Calu3 (cell line): ENCODE results near the gene CCL2. TPM values are rescaled to one million over a fixed set of nuclear protein-coding genes. Genes with fewer than 3 reads are reported as not detected.

Experiments
- BruUV-seq: library from RNA; stranded (reverse); fragments of 400-500 nt; replicated peaks from 2 replicates; lab custom pipeline; 2021; lab: Mats Ljungman, UMichigan
- CTCF ChIA-PET: fragments of 300-600 bp; sonication (Branson Sonifier 250); formaldehyde crosslinking; loops from one replicate; lab custom pipeline; 2022; ENCODE audit warnings: antibody characterized with exemption; lab: Charles Lee
- DNase-seq: peaks from one replicate; pipeline ENCODE4 v3.0.0; 2022
- H3K27ac Mint-ChIP-seq: one replicate; pipeline ENCODE4 v1.8.0; 2022; ENCODE audit warnings: mixed read lengths; ENCODE audit not compliant: unreplicated experiment
- H3K27me3 Mint-ChIP-seq: one replicate; pipeline ENCODE4 v1.8.0; 2022; ENCODE audit warnings: mixed read lengths; ENCODE audit not compliant: unreplicated experiment
- H3K36me3 Mint-ChIP-seq: one replicate; pipeline ENCODE4 v1.8.0; 2022; ENCODE audit warnings: mild to moderate bottlenecking, moderate library complexity, mixed read lengths; ENCODE audit not compliant: insufficient read depth, unreplicated experiment
- H3K4me1 Mint-ChIP-seq: one replicate; pipeline ENCODE4 v1.8.0; 2022; ENCODE audit warnings: mild to moderate bottlenecking, low read depth, mixed read lengths; ENCODE audit not compliant: unreplicated experiment
- H3K4me3 Mint-ChIP-seq: one replicate; pipeline ENCODE4 v1.8.0; 2022; ENCODE audit warnings: mild to moderate bottlenecking, low read depth, moderate library complexity, mixed read lengths; ENCODE audit not compliant: unreplicated experiment
- H3K9me3 Mint-ChIP-seq: one replicate; pipeline ENCODE4 v1.8.0; 2022; ENCODE audit warnings: low read depth, mixed read lengths; ENCODE audit not compliant: unreplicated experiment
- CTCF ChIP-seq: fragments of 200-600 bp; IDR thresholded peaks from one replicate; pipeline ENCODE4 v1.8.0; 2022; ENCODE audit warnings: antibody characterized with exemption; ENCODE audit not compliant: unreplicated experiment
- intact Hi-C: fragments of 100-400 bp; cut with micrococcal nuclease; formaldehyde crosslinking; loops from one replicate; pipeline ENCODE4 v1.10.0; 2022; ENCODE audit not compliant: unreplicated experiment
- total RNA-seq: library from RNA; stranded (reverse); gene quantifications from 2 replicates; pipeline ENCODE4 v1.2.3, GENCODE V29; 2022

CCL2 gene
- total RNA-seq, 1 experiment from 2014 or later, result 6.0 TPM

DNA sequence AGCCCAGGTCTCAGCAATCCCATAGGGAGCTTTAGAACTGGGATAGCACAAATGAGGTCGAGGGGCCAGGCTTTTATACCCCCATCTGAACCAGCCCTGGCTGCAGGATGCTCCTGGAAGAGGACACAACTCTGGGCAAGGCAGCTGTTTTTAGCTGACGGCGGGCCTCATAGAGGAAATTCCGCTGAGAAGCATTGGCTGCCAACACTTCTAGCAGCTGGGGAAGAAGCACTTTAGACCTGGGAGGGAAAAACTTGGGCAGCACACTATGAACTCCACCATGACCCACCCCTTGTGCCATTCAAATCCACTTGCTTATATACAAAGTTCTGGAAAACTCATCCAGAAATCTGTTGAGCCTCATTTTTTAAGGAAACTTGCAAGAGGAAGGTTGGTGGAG, 35.5 kb downstream of the CCL2 start:
- Mint-ChIP-seq H3K27ac (no peak overlapping the region), H3K4me1 (no peaks in the 10 kb centered on the region), H3K27me3 (peaks cover 51% of the 10 kb centered on the region), H3K36me3 (no peaks in the 10 kb centered on the region), H3K4me3 (no peak overlapping the region), H3K9me3 (no peaks in the 10 kb centered on the region)
- no TSS peak for BruUV-seq
- no peak for DNase-seq
- TF ChIP-seq CTCF, result no peak
- intact Hi-C loops, result no loop called here
- CTCF ChIA-PET, result no interaction called here

DNA sequence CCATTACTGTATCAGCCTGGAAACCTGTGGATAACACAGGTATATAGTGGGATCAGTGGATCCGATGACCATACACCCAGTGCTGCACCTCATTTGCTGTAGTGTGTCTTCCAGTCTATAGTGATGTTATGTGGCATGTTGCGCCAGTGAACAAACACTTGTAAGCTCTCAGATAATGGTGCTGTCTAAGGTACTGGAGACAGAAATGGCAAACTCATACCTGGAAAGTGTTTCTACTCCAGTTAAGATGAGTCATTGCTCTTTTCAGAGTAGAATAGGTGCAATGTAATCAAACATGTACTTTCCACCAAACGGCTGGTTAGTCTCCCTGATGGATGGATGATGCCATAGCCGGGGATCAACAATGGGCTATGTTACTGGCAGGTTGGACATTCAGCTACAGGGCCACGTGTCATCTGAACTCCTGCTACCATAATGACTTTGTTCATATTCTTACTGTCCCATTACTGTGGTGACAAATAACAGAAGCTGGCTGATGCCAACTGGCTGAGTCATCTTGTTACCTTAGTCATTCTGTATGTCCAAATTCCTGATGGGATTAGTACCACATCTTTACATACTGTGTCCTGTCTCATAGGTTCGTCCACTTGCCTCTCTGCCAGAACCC, 36.8 kb downstream of the CCL2 start:
- H3K27me3 Mint-ChIP-seq, result peaks cover 38% of the 10 kb centered on the region
- no peaks in the 10 kb centered on the region for H3K36me3 Mint-ChIP-seq
- H3K9me3 Mint-ChIP-seq, result no peaks in the 10 kb centered on the region
- no TSS peak for BruUV-seq
- intact Hi-C loops, result no loop called here
- no peak for TF ChIP-seq CTCF
- H3K4me3 Mint-ChIP-seq, result no peak overlapping the region
- H3K4me1 Mint-ChIP-seq, result no peaks in the 10 kb centered on the region
- no peak overlapping the region for H3K27ac Mint-ChIP-seq
- CTCF ChIA-PET, result no interaction called here
- no peak for DNase-seq

- BruUV-seq, result no TSS peak
- Mint-ChIP-seq H3K27ac (no peak overlapping the region), H3K27me3 (peaks cover 40% of the 10 kb centered on the region), H3K36me3 (no peaks in the 10 kb centered on the region), H3K4me3 (no peak overlapping the region), H3K9me3 (no peaks in the 10 kb centered on the region), H3K4me1 (no peaks in the 10 kb centered on the region)
- CTCF ChIA-PET, result no interaction called here
- DNase-seq, result no peak
- intact Hi-C loops, result no loop called here
- TF ChIP-seq CTCF, result no peak
Observed at GRCh38 chr17:34299027-34299426, 43.9 kb downstream of the CCL2 start.

DNA sequence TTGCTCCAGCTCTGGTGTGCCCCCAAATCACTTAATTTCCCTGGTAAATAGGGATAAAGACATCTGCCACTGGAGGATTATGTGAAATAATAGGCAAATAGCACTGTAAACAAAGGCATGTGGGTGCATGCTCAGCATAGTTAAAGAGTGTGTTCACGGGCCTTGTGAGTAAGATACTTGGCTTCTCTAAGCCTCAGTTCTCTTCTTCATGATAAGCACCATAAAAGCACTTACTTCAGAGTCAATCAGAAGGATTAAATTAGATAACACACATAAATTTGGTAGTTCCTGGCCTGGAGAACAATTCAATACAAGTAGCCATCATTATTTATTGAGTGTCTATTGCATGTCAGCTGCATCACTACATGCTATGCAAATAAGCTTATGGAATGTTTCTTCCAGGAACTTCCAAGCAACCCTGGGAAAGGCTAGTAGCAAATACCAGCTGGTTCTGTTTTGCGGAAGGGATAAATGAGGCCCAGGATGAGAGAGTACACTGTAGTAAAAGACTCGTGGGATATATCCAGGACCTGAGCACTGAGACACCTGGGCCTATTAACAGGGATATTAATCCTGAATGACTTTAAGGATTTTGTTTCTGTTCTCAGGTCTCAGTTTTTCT, 45.0 kb downstream of the CCL2 start:
- Mint-ChIP-seq H3K27ac (no peak overlapping the region), H3K4me3 (no peak overlapping the region), H3K27me3 (peaks cover 51% of the 10 kb centered on the region), H3K9me3 (no peaks in the 10 kb centered on the region), H3K4me1 (no peaks in the 10 kb centered on the region), H3K36me3 (no peaks in the 10 kb centered on the region)
- intact Hi-C loops, result no loop called here
- TF ChIP-seq CTCF, result no peak
- CTCF ChIA-PET, result interaction anchor here (0.5 kb wide), 1 partner anchor 324 kb away, joined by 3 read pairs; no protein-coding TSS in a partner anchor
- DNase-seq, result no peak
- no TSS peak for BruUV-seq
